Endodermal cell (in vitro differentiated cells): ENCODE measurements around the gene GPR75. TPM values are rescaled to one million over a fixed set of nuclear protein-coding genes. Genes with fewer than 3 reads are reported as not detected.

ENCODE experiments used
- DNase-seq: peaks from one replicate; pipeline ENCODE4 v3.0.0-alpha.2; 2017
- H3K27ac ChIP-seq: 2 replicates; pipeline ENCODE4 v1.5.1; 2013; ENCODE audit warnings: mild to moderate bottlenecking, low read depth, low read length, moderate library complexity
- H3K27me3 ChIP-seq: 2 replicates; pipeline ENCODE4 v1.6.1; 2013; ENCODE audit warnings: mild to moderate bottlenecking, low read length, moderate library complexity; ENCODE audit not compliant: insufficient read depth, control insufficient read depth, poor library complexity, severe bottlenecking
- H3K36me3 ChIP-seq: 2 replicates; pipeline ENCODE4 v1.7.0; 2013; ENCODE audit warnings: mild to moderate bottlenecking, low read length, moderate library complexity; ENCODE audit not compliant: control insufficient read depth, insufficient read depth
- H3K4me1 ChIP-seq: one replicate; pipeline ENCODE4 v1.7.0; 2013; ENCODE audit warnings: low read length; ENCODE audit not compliant: control insufficient read depth, insufficient read depth
- H3K4me3 ChIP-seq: 2 replicates; pipeline ENCODE4 v1.5.1; 2013; ENCODE audit warnings: mild to moderate bottlenecking, low read length, moderate library complexity
- H3K9ac ChIP-seq: 2 replicates; pipeline ENCODE4 v1.6.1; 2013; ENCODE audit warnings: mild to moderate bottlenecking, low read length, moderate library complexity; ENCODE audit not compliant: poor library complexity, severe bottlenecking; ENCODE audit errors: extremely low read depth
- H3K9me3 ChIP-seq: 2 replicates; pipeline ENCODE4 v1.6.1; 2013; ENCODE audit warnings: mild to moderate bottlenecking, low read length, moderate library complexity; ENCODE audit not compliant: control insufficient read depth
- H3K27ac Mint-ChIP-seq: 2 replicates; pipeline ENCODE4 v1.8.0; 2020; ENCODE audit warnings: mixed read lengths
- H3K27me3 Mint-ChIP-seq: 2 replicates; pipeline ENCODE4 v1.8.0; 2021; ENCODE audit warnings: mild to moderate bottlenecking, mixed read lengths; ENCODE audit not compliant: insufficient read depth
- H3K36me3 Mint-ChIP-seq: 2 replicates; pipeline ENCODE4 v1.8.0; 2020; ENCODE audit warnings: low read depth, mixed read lengths
- H3K4me1 Mint-ChIP-seq: 2 replicates; pipeline ENCODE4 v1.8.0; 2020; ENCODE audit warnings: mixed read lengths
- H3K4me3 Mint-ChIP-seq: 2 replicates; pipeline ENCODE4 v1.8.0; 2020; ENCODE audit warnings: mild to moderate bottlenecking, moderate library complexity, mixed read lengths
- H3K9me3 Mint-ChIP-seq: 2 replicates; pipeline ENCODE4 v1.8.0; 2020; ENCODE audit warnings: mild to moderate bottlenecking, mixed read lengths
- CTCF ChIP-seq: fragments of 200-600 bp; sonication (generic); conservative IDR thresholded peaks from 2 replicates; pipeline ENCODE4 v1.5.0; 2021; ENCODE audit warnings: antibody characterized with exemption, mild to moderate bottlenecking
- WGBS, 2 experiments: methylation state at CpG; one replicate each; pipeline versions ENCODE4 v1.1.5 to v1.1.7; 2013; ENCODE audit warnings: missing lambda C conversion rate in 2 of 2, mixed read lengths in 1 of 2; ENCODE audit not compliant: insufficient coverage in 1 of 2, insufficient read length in 1 of 2; 5-methylcytosine and 5-hydroxymethylcytosine counted together
- total RNA-seq, 2 donors: library from RNA; stranded (reverse); fragmentation: NEBNext Ultra II Directional in 1 of 2; extraction: Animal tissue kit (Norgen Biotek cat#: 25700) in 1 of 2; gene quantifications; 2 replicates in 1 of 2; 3 replicates in 1 of 2; pipeline ENCODE4 v1.2.1, GENCODE V29; 2021

The GPR75 gene
- total RNA-seq, 2 donors from 2014 or later, result 3.6 to 6.7 TPM

DNA sequence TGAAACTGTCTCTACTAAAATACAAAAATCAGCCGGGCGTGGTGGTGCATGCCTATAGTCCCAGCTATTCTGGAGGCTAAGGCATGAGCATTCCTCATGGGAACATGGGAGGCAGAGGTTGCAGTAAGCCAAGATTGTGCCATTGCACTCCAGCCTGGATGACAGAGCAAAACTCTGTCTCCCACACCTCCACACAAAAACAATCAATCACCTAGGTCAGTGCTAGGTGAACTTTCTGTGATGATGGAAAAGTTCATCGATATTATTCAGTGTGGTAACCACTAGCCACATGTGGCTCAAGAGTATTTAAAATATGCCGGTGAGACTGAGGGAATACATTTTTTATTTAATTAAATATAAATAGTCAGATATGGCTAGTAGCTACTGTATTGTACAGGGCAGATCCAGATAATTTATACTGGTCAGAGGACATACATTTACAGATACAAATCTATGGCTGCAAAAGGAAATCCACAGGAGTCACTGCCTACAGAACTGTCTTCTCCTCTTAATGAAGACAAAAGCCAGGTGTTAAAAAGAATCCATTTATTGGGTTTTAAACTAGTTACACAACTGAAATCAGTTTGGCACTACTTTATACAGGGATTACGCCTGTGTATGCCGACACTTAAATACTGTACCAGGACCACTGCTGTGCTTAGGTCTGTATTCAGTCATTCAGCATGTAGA is 3.9 kb upstream of the GPR75 start:
- TF ChIP-seq CTCF, result no peak
- no peaks in the 10 kb centered on the region for H3K9me3 ChIP-seq
- Mint-ChIP-seq H3K27me3 (no peaks in the 10 kb centered on the region), H3K4me3 (no peak overlapping the region), H3K4me1 (peaks cover 2% of the 10 kb centered on the region), H3K27ac (no peak overlapping the region), H3K36me3 (peaks cover 46% of the 10 kb centered on the region), H3K9me3 (no peaks in the 10 kb centered on the region)
- H3K36me3 ChIP-seq, result peaks cover 86% of the 10 kb centered on the region
- H3K27ac ChIP-seq, result no peak overlapping the region
- H3K4me1 ChIP-seq, result no peaks in the 10 kb centered on the region
- H3K4me3 ChIP-seq, result no peak overlapping the region
- H3K9ac ChIP-seq, result no peak overlapping the region
- no peaks in the 10 kb centered on the region for H3K27me3 ChIP-seq
- WGBS, 2 experiments, result 94 to 97% methylated on average over 4 to 5 of the region's 6 CpGs
- DNase-seq, result no peak

GRCh38 chr2:53861824-53862223 is 2.1 kb upstream of the GPR75 start:
- Histone ChIP-seq H3K36me3 (peaks cover 80% of the 10 kb centered on the region), H3K4me1 (no peaks in the 10 kb centered on the region), H3K9ac (no peak overlapping the region), H3K4me3 (no peak overlapping the region), H3K27ac (no peak overlapping the region), H3K27me3 (no peaks in the 10 kb centered on the region), H3K9me3 (no peaks in the 10 kb centered on the region)
- peaks cover 2% of the 10 kb centered on the region for H3K4me1 Mint-ChIP-seq
- no peaks in the 10 kb centered on the region for H3K27me3 Mint-ChIP-seq
- peaks cover 41% of the 10 kb centered on the region for H3K36me3 Mint-ChIP-seq
- no peaks in the 10 kb centered on the region for H3K9me3 Mint-ChIP-seq
- WGBS, 2 experiments, result 97 to 100% methylated on average over 3 to 5 of the region's 5 CpGs
- no peak overlapping the region for H3K4me3 Mint-ChIP-seq
- DNase-seq, result no peak
- no peak for TF ChIP-seq CTCF
- no peak overlapping the region for H3K27ac Mint-ChIP-seq

- WGBS, 2 experiments, result 92 to 93% methylated on average over 2 of the region's 2 CpGs
- no peak overlapping the region for H3K4me3 ChIP-seq
Measured at GRCh38 chr2:53856272-53856671, 3.5 kb downstream of the GPR75 start.

More at GRCh38 chr2:53856272-53856671, 3.5 kb downstream of the GPR75 start:
- Histone ChIP-seq H3K27ac (no peak overlapping the region), H3K36me3 (peaks cover 70% of the 10 kb centered on the region), H3K4me1 (no peaks in the 10 kb centered on the region), H3K9me3 (no peaks in the 10 kb centered on the region), H3K27me3 (no peaks in the 10 kb centered on the region), H3K9ac (no peak overlapping the region)
- H3K36me3 Mint-ChIP-seq, result peaks cover 43% of the 10 kb centered on the region
- peaks cover 2% of the 10 kb centered on the region for H3K4me1 Mint-ChIP-seq
- no peak overlapping the region for H3K4me3 Mint-ChIP-seq
- no peaks in the 10 kb centered on the region for H3K9me3 Mint-ChIP-seq
- H3K27ac Mint-ChIP-seq, result no peak overlapping the region
- H3K27me3 Mint-ChIP-seq, result no peaks in the 10 kb centered on the region
- no peak for TF ChIP-seq CTCF
- DNase-seq, result no peak
